Astrocyte (in vitro differentiated cells and primary cell): Measurements from ENCODE around the gene MMP1.

Source experiments
- EZH2 ChIP-seq: IDR thresholded peaks from 2 replicates; pipeline ENCODE4 v1.6.1; 2012; ENCODE audit warnings: mild to moderate bottlenecking, low read length, inconsistent platforms; ENCODE audit not compliant: insufficient read depth
- TF ChIP-seq, protein P1 (sequence below): IDR thresholded peaks from 2 replicates; pipeline ENCODE4 v1.5.1; 2011; ENCODE audit warnings: low read depth, mild to moderate bottlenecking, inconsistent platforms, low read length, moderate library complexity; ENCODE audit not compliant: insufficient read depth

DNA sequence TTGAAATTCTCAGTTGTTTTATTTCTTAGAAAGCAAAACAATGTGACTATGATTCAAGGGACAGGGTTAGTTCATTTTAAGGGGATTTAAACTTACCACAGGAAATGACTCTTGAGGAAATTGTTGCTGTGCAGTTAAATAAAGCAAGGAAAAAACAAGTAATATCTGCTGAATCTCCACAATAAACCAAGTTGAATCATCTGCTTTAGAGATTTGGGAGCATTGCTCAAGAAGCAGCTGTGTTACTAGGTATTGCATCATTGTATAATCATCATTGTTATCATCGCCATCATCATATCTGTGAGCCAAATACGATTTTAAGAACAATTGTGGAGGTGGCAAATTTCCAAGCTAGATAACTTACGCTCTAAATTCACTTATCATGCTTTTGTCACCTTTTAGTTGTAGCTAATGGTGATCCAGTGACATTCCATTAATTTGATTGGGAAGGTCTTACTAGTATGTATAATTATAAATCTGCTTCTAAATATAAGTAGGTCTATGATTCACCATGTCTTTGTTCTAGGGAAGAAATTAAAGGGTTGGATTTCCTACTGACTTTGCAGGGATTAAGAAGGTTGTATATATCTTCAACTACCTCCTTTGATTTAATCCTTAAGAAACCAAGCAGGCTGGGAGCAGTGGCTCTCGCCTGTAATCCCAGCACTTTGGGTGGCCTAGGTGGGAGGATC, 37.5 kb downstream of the MMP1 start:
- TF ChIP-seq, protein P1, sequence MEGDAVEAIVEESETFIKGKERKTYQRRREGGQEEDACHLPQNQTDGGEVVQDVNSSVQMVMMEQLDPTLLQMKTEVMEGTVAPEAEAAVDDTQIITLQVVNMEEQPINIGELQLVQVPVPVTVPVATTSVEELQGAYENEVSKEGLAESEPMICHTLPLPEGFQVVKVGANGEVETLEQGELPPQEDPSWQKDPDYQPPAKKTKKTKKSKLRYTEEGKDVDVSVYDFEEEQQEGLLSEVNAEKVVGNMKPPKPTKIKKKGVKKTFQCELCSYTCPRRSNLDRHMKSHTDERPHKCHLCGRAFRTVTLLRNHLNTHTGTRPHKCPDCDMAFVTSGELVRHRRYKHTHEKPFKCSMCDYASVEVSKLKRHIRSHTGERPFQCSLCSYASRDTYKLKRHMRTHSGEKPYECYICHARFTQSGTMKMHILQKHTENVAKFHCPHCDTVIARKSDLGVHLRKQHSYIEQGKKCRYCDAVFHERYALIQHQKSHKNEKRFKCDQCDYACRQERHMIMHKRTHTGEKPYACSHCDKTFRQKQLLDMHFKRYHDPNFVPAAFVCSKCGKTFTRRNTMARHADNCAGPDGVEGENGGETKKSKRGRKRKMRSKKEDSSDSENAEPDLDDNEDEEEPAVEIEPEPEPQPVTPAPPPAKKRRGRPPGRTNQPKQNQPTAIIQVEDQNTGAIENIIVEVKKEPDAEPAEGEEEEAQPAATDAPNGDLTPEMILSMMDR = no peak
- no peak for TF ChIP-seq EZH2
